GF-D8 (cell line): ENCODE measurements around the gene TLCD3B.

Experiments used
- DNase-seq: peaks from one replicate; lab custom pipeline; 2025; lab: John Stamatoyannopoulos, UW

The TLCD3B gene

GRCh38 chr16:29988346-29989075, 42.6 kb downstream of the TLCD3B start:
- no peak for DNase-seq

GRCh38 chr16:29987371-29988085, 43.5 kb downstream of the TLCD3B start:
- no peak for DNase-seq

- no peak for DNase-seq
Measured at GRCh38 chr16:29986931-29987330, 44.1 kb downstream of the TLCD3B start.

- no peak for DNase-seq
Measured at GRCh38 chr16:29986231-29986630, 44.8 kb downstream of the TLCD3B start.

- DNase-seq: no peak
Measured at GRCh38 chr16:29985271-29985811, 45.7 kb downstream of the TLCD3B start.

GRCh38 chr16:29984764-29985147, 46.3 kb downstream of the TLCD3B start:
- DNase-seq: no peak

GRCh38 chr16:29984137-29984763, 46.8 kb downstream of the TLCD3B start:
- DNase-seq: no peak

- no peak for DNase-seq
Measured at GRCh38 chr16:29983420-29984136, 47.5 kb downstream of the TLCD3B start.

- no peak for DNase-seq
Measured at GRCh38 chr16:29982560-29983419, 48.3 kb downstream of the TLCD3B start.

GRCh38 chr16:29978564-29979270, 52.4 kb downstream of the TLCD3B start:
- DNase-seq: no peak

GRCh38 chr16:29978081-29978480, 53.0 kb downstream of the TLCD3B start:
- DNase-seq: no peak

- no peak for DNase-seq
Measured at GRCh38 chr16:29977063-29977825, 53.8 kb downstream of the TLCD3B start.

- no peak for DNase-seq
Measured at GRCh38 chr16:29975811-29976511, 55.1 kb downstream of the TLCD3B start.

- DNase-seq: no peak
Measured at GRCh38 chr16:29975134-29975538, 55.9 kb downstream of the TLCD3B start.
